Panc1 (cell line): ENCODE measurements around the gene CUX1. TPM values are rescaled to one million over a fixed set of nuclear protein-coding genes. Genes with fewer than 3 reads are reported as not detected.

Experiments
- ATAC-seq: fragments of 200-7000 bp; cut with Tn5 transposase; 2 replicates; pipeline ENCODE4 v1.9.1; 2020; ENCODE audit warnings: mild to moderate bottlenecking, moderate library complexity
- BruUV-seq: library from RNA; stranded (reverse); fragments of 400-500 nt; replicated peaks from 2 replicates; lab custom pipeline; 2021; lab: Mats Ljungman, UMichigan
- CTCF ChIA-PET: fragments of 300-600 bp; sonication (Branson Sonifier 250); formaldehyde crosslinking; loops from one replicate; lab custom pipeline; 2022; ENCODE audit warnings: antibody characterized with exemption; lab: Charles Lee
- POLR2A ChIA-PET: fragments of 300-600 bp; sonication (Branson Sonifier 250); formaldehyde crosslinking; loops from one replicate; lab custom pipeline; 2022; ENCODE audit warnings: antibody characterized with exemption; lab: Charles Lee
- DNase-seq: peaks from one replicate; pipeline ENCODE4 v3.0.0-alpha.2; 2010; ENCODE audit warnings: low read depth, low spot score
- H3K27ac ChIP-seq: 2 replicates; pipeline ENCODE4 v1.5.1; 2011; ENCODE audit warnings: mild to moderate bottlenecking, low read length, inconsistent platforms
- H3K27me3 ChIP-seq: fragments of 200-500 bp; sonication (Bioruptor generic); 2 replicates; pipeline ENCODE4 v1.6.0; 2014; ENCODE audit warnings: low read length, inconsistent platforms; ENCODE audit not compliant: control insufficient read depth, insufficient read depth
- H3K36me3 ChIP-seq: fragments of 200-500 bp; sonication (Bioruptor generic); 2 replicates; pipeline ENCODE4 v1.5.1; 2014; ENCODE audit warnings: inconsistent platforms, mild to moderate bottlenecking, low read length, moderate library complexity; ENCODE audit not compliant: control insufficient read depth, insufficient read depth
- H3K4me1 ChIP-seq: 2 replicates; pipeline ENCODE4 v1.5.1; 2011; ENCODE audit warnings: inconsistent platforms, mild to moderate bottlenecking, low read length, moderate library complexity; ENCODE audit not compliant: control insufficient read depth, insufficient read depth
- H3K4me3 ChIP-seq, 2 experiments: 2 replicates each; pipeline ENCODE4 v1.5.1; 2011 to 2012; ENCODE audit warnings: low read depth in 2 of 2, low read length in 2 of 2, mild to moderate bottlenecking in 2 of 2, inconsistent platforms in 1 of 2, moderate library complexity in 1 of 2
- H3K9me3 ChIP-seq: fragments of 200-500 bp; sonication (Bioruptor generic); 2 replicates; pipeline ENCODE4 v1.5.1; 2014; ENCODE audit warnings: low read depth, mild to moderate bottlenecking, inconsistent platforms, low read length, moderate library complexity; ENCODE audit not compliant: control insufficient read depth, insufficient read depth
- CTCF ChIP-seq: fragments of 450-650 bp; IDR thresholded peaks from 2 replicates; pipeline ENCODE4 v1.5.1; 2017; ENCODE audit warnings: mild to moderate bottlenecking
- POLR2AphosphoS5 ChIP-seq: IDR thresholded peaks from 2 replicates; pipeline ENCODE4 v1.6.1; 2012; ENCODE audit warnings: mild to moderate bottlenecking, low read depth, low read length, moderate library complexity
- REST ChIP-seq, 2 experiments: IDR thresholded peaks; 2 replicates each; pipeline ENCODE4 v1.6.1; 2011 to 2012; ENCODE audit warnings: low read depth in 2 of 2, control low read depth in 1 of 2, low read length in 1 of 2, mild to moderate bottlenecking in 1 of 2, moderate library complexity in 1 of 2; ENCODE audit not compliant: insufficient read depth in 1 of 2
- SIN3A ChIP-seq: IDR thresholded peaks from 2 replicates; pipeline ENCODE4 v1.6.1; 2012; ENCODE audit warnings: low read depth, mild to moderate bottlenecking, low read length, moderate library complexity, borderline replicate concordance; ENCODE audit not compliant: insufficient read depth
- TCF7L2 ChIP-seq: IDR thresholded peaks from 2 replicates; pipeline ENCODE4 v1.6.1; 2011; ENCODE audit warnings: mild to moderate bottlenecking, low read depth, low read length, inconsistent platforms
- in situ Hi-C: cut with HindIII; loops from 2 replicates; pipeline ENCODE4 v1.10.0; 2016; ENCODE audit warnings: low sequenced_read_pairs, low pct_unique_long_range_greater_than_20kb
- intact Hi-C: fragments of 100-400 bp; cut with micrococcal nuclease; formaldehyde crosslinking; loops from one replicate; pipeline ENCODE4 v1.10.0; 2022; ENCODE audit not compliant: unreplicated experiment
- total RNA-seq: library from RNA; stranded (reverse); gene quantifications from one replicate; pipeline ENCODE4 v1.2.1, GENCODE V29; 2021; ENCODE audit not compliant: unreplicated experiment

CUX1 gene
- total RNA-seq, 1 experiment from 2014 or later, result 50.9 TPM

GRCh38 chr7:101937717-101938514 is 120.5 kb downstream of the CUX1 start:
- ATAC-seq (no peak), DNase-seq (no peak)
- CTCF ChIA-PET, result no interaction called here
- Histone ChIP-seq H3K9me3 (no peaks in the 10 kb centered on the region), H3K27ac (no peak overlapping the region), H3K4me3 (no peak overlapping the region), H3K27me3 (no peaks in the 10 kb centered on the region), H3K4me1 (peaks cover 27% of the 10 kb centered on the region), H3K36me3 (no peaks in the 10 kb centered on the region)
- TF ChIP-seq POLR2AphosphoS5 (no peak), CTCF (no peak), REST (IDR thresholded peaks at IDR 0.05; ENCODE audit: insufficient read depth in 1 of 2, low read depth in 2 of 2, low read length in 1 of 2) (no peak), TCF7L2 (no peak)
- in situ Hi-C loops (no loop called here), intact Hi-C loops (no loop called here)
- POLR2A ChIA-PET, result no interaction called here
- no TSS peak for BruUV-seq

GRCh38 chr7:101939136-101939695 is 121.8 kb downstream of the CUX1 start:
- Histone ChIP-seq H3K27ac (no peak overlapping the region), H3K36me3 (no peaks in the 10 kb centered on the region), H3K4me3 (no peak overlapping the region), H3K4me1 (peaks cover 24% of the 10 kb centered on the region), H3K27me3 (no peaks in the 10 kb centered on the region), H3K9me3 (no peaks in the 10 kb centered on the region)
- no peak for ATAC-seq
- in situ Hi-C loops (no loop called here), intact Hi-C loops (no loop called here)
- DNase-seq, result no peak
- ChIA-PET CTCF (no interaction called here), POLR2A (no interaction called here)
- TF ChIP-seq POLR2AphosphoS5 (no peak), TCF7L2 (no peak), SIN3A (no peak), REST (IDR thresholded peaks at IDR 0.05; ENCODE audit: insufficient read depth in 1 of 2, low read depth in 2 of 2, low read length in 1 of 2) (no peak), CTCF (no peak)
- BruUV-seq, result no TSS peak
